HG03432 (cell line): ENCODE results near the gene ANKRD52.
A peak's percentile ranks its signal among the peaks of the same experiment; 100 is the strongest.
"Not testable (repeated sequence)": the region's sequence is repeated elsewhere in the genome, so short reads cannot be mapped to it uniquely, and the experiment has no call there.

ENCODE experiments used
- ATAC-seq: cut with Tn5 transposase; IDR thresholded peaks from one replicate; pipeline ENCODE4 v1.9.1; 2021; ENCODE audit warnings: mild to moderate bottlenecking, moderate library complexity; ENCODE audit not compliant: unreplicated experiment

ANKRD52 gene

DNA sequence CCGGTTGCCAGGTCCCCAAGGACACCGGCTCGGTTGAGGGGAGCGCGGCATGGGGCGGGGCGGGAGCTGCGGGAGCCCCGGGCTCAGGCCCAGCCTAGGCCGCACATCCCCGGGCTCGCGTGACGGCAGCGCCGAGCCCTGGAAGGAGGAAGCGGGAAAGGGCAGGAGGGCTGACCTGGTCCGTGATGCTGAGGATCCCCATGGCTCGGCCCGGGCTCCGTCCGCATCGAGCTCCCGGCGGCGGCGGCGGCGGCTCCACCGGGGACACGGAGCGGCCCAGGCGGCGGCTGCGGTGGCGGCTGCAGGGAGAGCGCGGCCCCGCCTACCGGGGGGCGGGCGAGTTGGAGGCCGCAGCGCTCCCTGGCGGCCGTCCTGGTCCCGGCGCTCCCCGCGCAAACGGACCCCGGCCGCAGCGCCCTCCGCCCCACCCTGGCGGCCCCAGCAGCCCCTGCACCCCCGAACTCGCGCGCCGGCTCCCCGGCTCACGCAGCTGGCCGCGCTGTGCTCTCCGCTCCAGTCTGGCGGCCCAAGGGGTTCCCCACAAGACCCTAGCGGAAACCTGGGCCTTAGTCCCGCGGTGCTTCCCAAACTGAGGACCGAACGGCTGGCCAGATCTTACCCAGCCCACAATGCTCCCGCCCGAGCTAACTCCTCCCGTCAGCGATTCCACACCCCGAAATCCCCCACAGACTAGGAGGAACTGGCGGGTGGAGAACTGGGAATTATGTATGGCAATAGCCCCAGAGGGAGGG, at the start of gene ANKRD52:
Gene ANKRD52, minus strand, starts transcription at position 317 of the 752 bp plus-strand sequence. Its CDS starts 115 bp downstream, at position 202.
- peak; percentile 92 for ATAC-seq

DNA sequence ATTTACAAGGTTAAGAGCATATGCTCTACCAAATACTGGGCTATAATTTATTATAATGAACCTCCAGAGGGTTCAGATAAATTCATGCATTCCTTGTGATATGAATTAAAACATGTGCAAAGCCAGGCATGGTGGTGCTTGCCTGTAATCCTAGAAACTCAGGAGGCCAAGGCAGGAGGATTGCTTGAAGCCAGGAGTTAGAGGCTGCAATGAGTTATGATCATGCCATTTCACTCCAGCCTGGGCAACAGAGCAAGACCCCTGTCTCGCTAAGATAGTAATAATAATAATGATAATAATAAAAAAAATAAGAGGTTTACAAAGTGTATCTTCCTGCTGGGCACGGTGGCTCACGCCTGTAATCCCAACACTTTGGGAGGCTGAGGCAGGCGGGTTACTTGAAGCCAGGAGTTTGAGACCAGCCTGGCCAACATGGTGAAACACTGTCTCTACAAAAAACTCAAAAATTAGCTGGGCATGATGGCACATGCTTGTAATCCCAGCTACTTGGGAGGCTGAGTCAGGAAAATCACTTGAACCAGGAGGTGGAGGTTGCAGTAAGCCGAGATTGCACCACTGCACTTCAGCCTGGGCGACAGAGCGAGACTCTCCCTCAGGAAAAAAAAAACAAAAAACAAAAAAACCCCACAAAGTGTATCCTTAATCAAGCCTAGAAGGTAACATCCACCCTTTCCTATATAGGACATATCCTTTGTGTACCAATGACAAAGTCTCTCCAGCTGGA, 49.2 kb upstream of the ANKRD52 start:
- ATAC-seq, result no peak

- no peak for ATAC-seq
These were observed 46.8 kb upstream of the ANKRD52 start for GRCh38 chr12:56304872-56305590.

DNA sequence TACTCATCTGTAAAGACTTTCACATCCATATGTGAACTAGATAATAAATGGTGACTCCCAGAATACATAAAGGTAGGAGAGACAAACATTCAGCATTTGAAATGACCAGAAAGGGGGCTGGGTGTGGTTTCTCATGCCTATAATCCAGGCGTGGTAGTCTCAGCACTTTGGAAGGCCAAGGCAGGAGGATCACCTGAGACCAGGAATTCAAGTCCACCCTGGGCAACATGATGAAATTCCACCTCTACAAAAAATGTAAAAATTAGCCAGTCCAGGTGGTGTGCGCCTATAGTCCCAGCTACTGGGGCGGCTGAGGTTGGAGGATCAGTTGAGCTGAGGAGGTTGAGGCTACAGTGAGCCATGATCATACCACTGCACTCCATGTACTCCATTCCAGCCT, 46.1 kb upstream of the ANKRD52 start:
- ATAC-seq, result no peak

DNA sequence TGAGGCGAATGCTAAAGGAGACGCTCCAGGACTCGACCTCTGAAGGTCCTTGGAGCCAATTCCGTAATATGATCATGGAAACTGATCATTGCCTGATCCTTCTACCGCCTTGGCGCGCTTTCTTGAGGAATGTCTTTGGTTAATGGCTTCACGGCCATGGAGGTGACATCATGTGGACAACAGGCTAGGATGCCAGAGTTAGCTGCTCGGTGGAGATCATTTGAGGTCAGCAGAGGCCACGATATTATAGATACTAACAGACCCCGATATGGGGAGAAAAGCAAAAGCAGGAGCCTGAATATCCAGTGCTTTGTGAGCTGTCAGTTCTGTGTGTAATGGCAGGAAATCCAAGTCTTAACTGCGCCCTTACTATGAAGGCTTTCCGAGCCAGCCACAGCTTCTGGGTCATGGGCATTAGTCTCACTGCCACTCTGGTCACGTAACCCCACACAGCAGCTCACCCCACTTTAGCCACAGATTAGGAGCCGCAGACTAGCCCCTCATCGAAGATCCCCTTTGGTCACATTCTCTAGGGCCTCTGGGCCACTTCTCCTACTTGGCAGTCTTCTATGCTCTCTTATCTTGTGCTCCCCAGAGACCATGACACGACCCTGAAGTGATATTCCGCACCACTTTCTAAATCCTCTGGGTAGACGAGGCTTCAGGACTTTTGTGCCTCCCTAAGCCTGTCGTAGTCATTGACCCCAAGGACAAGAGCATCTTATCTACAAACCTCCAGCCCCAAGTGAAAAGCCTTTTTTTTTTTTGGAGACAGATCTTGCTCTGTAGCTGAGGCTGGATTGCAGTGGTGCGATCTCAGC, 42.7 kb upstream of the ANKRD52 start:
- ATAC-seq, result no peak

DNA sequence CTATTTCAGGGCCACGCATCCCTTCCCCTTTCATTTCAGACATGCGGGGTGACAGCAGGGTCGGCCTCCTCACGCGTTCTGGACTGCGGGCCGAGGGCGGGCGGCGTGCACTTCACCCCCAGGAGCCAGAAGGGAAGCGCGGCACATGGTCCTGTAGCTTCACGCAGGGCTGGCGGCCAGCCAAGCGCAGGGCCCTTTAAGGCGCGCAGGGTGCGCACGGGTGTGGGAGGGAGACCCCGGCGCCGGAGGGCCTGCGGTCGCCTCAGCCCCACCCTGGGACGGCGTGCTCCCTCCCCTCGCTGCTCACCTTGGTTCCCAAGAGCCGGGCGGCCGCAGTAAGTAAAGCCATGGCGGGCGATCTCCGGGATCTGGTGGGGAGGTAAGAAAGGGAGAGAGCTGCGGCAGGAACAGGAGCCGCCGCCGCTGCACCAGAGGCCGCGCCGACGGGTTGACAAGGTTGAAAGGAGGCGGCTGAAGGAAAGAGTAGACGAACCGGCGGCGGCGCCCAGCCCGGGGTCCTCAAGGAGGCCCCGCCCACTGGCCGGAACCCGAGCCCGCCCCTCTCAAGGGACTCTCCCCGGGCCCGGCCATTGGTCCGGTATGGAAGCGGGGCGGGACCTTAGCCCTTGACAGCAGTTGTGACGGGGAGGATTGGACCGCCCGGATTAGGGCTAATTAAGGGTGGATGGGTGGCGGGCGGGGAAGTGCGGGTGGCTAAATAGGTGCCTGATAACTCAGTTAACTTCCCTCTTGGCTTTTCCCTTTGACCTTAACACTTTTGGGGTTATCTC, 41.9 kb upstream of the ANKRD52 start, which contains the start of gene CS:
Gene CS, minus strand, starts transcription at position 478 of the 791 bp plus-strand sequence. Its CDS starts 129 bp downstream, at position 349.
- peak; percentile 93 for ATAC-seq

GRCh38 chr12:56299308-56299852, 41.2 kb upstream of the ANKRD52 start:
- ATAC-seq, result no peak

GRCh38 chr12:56298828-56299227, 40.6 kb upstream of the ANKRD52 start:
- no peak for ATAC-seq

DNA sequence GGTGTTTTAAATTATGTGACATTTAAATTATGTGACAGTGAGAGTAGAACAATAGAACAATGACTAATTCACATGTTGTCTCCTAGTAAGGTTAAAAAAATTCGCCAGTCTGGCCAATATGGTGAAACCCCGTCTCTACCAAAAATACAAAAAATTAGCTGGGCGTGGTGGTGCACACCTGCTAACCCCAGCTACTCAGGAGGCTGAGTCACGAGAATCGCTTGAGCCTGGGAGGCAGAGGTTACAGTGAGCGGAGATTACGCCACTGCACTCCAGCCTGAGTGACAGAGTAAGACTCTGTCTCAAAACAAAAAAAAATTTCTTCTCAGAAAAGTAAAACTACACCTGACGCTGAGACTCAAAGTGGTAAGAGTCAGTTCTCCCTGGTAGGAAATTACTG, 39.2 kb upstream of the ANKRD52 start:
- ATAC-seq, result no peak

DNA sequence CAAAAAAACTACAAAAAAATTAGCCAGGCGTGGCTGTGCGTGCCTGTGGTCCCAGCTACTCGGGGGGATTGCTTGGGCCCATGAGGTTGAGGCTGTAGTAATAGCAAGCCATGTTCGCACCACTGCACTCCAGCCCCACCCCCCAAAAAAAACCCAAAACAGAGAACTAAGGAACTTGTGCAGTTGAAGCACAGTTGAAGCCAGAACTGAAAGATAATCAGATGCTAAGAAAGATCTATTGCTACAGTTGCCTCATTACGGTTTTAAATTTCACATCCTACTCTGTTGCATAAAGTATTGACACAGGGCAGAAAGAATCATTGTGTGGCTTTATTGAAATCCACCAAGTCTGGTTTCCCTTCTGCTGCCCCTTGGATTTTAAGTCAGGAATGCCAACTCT, 38.1 kb upstream of the ANKRD52 start:
- no peak for ATAC-seq

- no peak for ATAC-seq
These were observed 35.6 kb upstream of the ANKRD52 start for GRCh38 chr12:56293795-56294194.

DNA sequence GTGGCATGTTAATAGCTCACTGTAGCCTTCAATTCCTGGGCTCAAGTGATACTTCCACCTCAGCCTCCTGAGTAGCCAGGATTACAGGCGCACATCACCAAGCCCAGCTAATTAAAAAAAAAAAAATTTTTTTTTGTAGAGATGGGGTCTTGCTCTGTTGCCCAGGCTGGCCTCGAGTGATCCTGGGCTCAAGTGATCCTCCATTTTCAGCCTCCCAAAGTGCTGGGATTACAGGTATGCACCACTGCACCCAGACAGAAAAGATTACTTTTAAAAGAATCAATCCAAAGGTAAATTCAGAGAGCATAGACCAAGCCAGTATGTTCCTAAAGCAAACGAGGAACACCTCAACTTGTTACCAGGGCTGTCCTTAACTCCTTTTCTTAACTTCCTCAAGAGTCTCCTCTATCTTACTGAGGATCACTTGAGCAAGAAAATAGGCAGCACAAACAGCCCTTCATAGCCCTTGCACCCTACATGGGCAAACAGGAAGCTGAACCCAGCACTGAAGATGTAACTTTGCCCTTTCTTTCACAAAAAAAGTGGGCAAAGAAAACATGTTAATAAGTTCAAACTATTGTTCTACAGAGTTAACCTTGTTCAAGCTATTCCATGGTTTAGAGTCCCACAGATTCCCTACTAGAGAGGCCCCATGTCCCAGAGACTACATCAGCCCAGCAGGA, 30.7 kb upstream of the ANKRD52 start:
- ATAC-seq, result no peak

- no peak for ATAC-seq
These were observed 28.1 kb upstream of the ANKRD52 start for GRCh38 chr12:56286044-56286830.

DNA sequence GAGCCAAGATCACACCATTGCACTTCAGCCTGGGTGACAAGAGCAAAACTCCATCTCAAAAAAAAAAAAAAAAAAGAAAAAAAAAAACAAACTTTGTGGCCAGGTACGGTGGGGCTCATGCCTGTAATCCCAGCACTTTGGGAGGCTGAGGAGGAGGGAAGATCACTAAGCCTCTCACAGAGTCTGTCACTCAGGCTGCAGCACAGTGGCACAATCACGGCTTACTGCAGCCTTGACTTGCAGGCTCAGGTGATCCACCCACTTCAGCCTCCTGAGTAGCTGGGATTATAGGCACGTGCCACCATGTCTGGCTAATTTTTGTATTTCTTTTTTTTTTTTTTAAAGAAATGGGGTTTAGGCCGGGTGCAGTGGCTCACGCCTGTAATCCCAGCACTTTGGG, 26.1 kb upstream of the ANKRD52 start:
- not testable (repeated sequence) for ATAC-seq

GRCh38 chr12:56282579-56282978, 24.4 kb upstream of the ANKRD52 start:
- no peak for ATAC-seq

GRCh38 chr12:56282030-56282429, 23.8 kb upstream of the ANKRD52 start:
- no peak for ATAC-seq

GRCh38 chr12:56280849-56281248, 22.7 kb upstream of the ANKRD52 start:
- ATAC-seq, result no peak

DNA sequence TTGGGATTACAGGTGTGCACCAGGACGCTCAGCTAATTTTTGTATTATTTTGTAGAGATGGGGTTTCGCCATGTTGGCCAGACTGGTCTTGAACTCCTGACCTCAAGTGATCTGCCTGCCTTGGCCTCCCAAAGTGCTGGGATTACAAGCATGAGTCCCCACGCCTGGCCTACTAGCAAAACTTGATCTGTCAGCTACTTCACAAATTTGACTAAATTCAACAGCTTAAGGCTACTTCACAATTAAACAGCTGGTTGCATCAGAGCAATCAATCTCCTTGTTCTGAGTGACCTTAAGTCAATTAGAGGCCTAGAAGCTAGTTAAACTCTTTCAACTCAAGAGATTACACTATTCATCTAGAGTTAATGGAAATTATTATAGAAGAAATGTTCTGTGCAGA, 20.7 kb upstream of the ANKRD52 start:
- ATAC-seq, result no peak
